GM19351 (cell line): ENCODE data around the gene VAX1.
"Not testable (repeated sequence)": the region's sequence is repeated elsewhere in the genome, so short reads cannot be mapped to it uniquely, and the experiment has no call there.

ENCODE experiments used
- ATAC-seq: cut with Tn5 transposase; IDR thresholded peaks from one replicate; pipeline ENCODE4 v1.9.1; 2021; ENCODE audit warnings: mild to moderate bottlenecking, moderate library complexity; ENCODE audit not compliant: unreplicated experiment

VAX1 gene

DNA sequence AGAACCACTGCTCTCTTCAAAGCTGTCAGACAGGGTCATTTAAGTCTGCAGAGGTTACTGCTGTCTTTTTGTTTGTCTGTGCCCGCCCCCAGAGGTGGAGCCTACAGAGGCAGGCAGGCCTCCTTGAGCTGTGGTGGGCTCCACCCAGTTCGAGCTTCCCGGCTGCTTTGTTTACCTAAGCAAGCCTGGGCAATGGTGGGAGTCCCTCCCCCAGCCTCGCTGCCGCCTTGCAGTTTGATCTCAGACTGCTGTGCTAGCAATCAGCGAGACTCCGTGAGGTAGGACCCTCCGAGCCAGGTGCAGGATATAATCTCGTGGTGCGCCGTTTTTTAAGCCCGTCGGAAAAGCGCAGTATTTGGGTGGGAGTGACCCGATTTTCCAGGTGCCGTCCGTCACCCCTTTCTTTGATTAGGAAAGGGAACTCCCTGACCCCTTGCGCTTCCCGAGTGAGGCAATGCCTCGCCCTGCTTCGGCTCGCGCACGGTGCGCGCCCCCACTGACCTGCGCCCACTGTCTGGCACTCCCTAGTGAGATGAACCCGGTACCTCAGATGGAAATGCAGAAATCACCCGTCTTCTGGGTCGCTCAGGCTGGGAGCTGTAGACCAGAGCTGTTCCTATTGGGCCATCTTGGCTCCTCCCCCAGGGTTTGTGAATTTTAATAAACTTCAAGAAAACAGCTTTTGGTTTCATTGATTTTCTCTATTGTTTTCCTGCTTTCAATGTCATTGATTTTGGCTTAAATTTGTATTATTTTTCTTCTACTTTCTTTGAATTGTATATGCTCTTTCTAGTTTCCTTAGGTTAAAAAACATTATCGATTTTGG lies 53.4 kb downstream of the VAX1 start:
- not testable (repeated sequence) for ATAC-seq
